ENCODE results near the gene MMP24.
"Not testable (repeated sequence)": the region's sequence is repeated elsewhere in the genome, so short reads cannot be mapped to it uniquely, and the experiment has no call there.

MMP24 gene

GRCh38 chr20:35226126-35226883, at the start of gene MMP24:
Gene MMP24, plus strand, starts transcription at chr20:35226690. Its CDS starts 49 bp downstream, at chr20:35226739.
- no peak for DNase-seq

DNA sequence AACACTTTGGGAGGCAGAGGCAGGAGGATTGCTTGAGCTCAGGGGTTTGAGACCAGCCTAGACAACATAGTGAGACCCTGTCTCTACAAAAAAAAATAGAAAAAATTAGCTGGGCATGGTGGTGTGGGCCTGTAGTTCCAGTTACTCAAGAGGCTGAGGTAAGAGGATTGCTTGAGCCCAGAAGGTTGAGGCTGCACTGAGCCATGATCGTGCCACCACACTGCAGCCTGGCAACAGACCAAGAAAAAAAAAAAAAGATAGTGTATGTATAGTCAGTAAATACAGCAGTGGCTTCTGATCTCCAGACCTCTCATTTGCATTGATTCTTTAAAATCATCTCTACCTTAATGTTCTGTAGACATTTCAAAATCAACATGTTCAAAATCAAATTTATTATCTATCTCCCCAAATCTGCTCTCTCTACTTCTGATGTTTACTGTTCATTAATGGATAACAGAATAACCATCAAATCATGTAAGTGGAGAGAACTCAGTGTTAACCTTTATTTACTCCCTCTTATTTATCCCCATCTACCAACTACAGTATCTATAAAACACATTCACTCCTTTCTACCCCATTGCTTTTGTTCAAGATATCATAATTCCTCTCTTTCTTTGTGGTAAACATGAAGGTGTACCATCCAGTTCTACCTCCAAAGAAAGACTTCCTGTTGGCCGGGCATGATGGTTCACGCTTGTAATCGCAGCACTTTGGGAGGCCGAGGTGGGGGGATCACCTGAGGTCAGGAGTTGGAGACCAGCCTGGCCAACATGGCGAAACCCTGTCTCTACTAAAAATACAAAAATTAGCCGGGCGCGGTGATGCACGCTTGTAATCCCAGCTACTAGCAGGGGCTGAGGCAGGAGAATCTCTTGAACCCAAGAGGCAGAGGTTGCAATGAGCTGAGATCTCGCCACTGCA, 46.9 kb upstream of the MMP24 start:
- DNase-seq, result no peak

DNA sequence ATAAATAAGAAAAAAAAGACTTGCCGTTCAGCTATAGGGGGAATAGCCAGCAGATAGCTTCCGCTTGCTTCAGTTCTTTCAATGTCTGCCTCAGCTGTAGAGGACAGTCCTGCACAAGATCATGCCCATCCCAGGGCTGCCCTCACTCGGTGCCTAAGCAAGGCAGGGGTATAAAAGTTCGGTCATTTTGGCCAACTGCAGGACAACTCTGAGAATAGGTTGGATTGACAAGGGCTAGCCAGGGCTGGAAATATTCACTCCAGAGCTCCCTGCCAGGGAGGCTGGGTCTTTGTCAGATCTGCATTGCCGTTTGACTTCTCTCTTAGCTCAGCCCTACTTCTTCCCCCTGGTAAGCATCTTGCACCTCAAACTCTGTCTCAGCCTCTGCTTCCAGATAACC, 46.2 kb upstream of the MMP24 start:
- no peak for DNase-seq

GRCh38 chr20:35181731-35182130, 44.8 kb upstream of the MMP24 start:
- no peak for DNase-seq

DNA sequence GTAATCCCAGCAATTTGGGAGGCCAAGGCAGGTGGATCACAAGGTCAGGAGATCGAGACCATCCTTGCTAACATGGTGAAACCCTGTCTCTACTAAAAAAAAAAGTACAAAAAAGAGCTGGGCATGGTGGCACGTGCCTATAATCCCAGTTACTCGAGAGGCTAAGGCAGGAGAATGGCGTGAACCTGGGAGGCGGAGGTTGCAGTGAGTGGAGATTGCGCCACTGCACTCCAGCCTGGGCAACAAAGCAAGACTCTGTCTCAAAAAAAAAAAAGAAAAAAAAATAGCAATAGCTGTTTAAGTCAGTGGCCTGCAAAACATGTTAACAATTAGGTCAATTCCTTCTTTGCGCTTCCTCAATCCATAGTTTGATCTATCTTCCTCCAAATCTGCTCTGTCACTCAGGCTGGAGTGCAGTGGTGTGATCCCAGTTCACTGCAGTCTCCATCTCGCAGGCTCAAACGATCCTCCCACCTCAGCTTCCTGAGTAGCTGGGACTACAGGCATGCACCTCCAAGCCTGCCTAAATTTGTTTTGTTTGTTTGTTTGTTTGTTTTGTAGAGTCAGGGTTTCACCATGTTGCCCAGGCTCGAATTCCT, 39.7 kb upstream of the MMP24 start:
- DNase-seq, result not testable (repeated sequence)

DNA sequence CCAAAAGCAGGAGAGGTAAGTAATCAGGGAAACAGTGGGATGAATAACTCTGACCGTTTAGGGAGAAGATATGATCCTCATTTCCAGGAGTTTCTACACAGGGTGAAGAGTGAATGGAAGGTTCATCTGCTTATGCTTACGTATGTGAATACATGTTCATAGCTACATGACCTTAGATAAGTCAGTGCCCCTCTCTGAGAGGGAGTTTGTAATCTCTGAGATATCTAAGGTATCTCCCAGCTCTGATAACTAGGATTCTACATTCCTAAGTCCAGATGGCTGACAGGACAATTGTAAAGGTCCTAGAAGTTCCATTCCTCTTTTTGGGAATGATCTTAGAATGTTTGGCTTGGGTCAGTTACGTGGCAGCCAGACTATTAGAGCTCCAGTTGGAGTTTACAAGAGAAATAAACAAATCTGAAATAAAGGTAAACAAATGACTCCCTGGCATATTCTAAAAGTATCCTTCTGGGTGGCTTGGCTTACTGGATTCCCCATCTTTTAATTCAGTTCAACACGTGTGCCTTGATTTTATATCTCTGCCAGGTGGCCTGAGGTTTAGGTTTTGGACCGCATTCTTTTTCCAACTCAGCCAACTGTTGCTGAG, 38.8 kb upstream of the MMP24 start:
- DNase-seq, result no peak

DNA sequence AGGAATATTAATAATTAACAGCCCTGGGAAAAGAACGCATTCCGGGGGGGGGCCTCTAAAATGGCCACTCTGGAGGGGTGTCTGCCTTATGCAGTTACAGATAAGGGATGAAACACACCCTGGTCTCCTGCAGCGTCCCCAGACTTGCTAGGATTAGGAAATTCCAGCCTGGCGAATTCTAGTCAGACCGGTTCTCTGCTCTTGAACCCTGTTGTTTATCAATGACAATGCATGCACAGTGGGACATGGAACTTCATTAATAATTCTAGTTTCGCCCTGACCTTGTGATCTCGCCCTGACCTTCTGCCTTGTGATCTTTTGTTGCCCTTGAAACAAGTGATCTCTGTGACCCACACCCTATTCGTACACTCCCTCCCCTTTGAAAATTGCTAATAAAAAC, 37.3 kb upstream of the MMP24 start:
- not testable (repeated sequence) for DNase-seq

- DNase-seq, result no peak
Observed at GRCh38 chr20:35190556-35190955, 35.9 kb upstream of the MMP24 start.

- DNase-seq, result no peak
Observed at GRCh38 chr20:35191419-35192117, 34.9 kb upstream of the MMP24 start.

GRCh38 chr20:35192118-35192872, 34.2 kb upstream of the MMP24 start:
- DNase-seq, result no peak

GRCh38 chr20:35193031-35193791, 33.3 kb upstream of the MMP24 start:
- not testable (repeated sequence) for DNase-seq

DNA sequence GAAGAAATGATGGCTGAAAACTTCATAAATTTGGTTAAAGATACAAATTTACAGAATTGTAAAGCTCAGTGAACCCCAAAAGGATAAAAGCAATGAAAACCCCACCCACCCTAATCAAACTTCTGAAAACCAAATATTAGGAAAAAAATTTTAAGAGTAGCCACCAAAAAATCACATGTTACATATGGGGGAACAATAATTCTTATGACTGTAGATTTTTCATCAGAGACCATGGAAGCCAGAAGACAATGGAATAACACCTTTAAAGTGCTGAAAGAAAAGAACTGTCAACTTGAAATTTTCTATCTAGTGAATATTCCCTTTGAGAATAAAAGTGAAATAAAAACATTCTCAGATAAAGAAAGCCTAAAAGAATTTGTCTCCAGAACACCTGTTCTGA, 30.2 kb upstream of the MMP24 start:
- DNase-seq, result no peak

DNA sequence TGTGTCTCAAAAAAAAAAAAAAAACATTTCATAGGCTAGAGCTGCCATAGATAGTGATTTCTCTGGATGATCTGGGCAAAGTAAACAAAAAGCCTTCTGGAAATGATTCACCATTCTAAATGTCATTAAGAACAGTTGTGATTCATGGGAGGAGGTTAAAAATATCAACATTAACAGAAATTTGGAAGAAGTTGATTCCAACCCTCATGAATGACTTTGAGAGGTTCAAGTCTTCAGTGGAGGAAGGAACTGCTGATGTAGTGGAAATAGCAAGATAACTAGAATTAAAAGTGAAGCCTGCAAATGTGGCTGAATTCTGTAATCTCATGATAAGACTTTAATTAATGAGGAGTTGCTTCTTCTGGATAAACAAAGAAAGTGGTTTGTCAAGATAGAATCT, 26.8 kb upstream of the MMP24 start:
- no peak for DNase-seq

DNA sequence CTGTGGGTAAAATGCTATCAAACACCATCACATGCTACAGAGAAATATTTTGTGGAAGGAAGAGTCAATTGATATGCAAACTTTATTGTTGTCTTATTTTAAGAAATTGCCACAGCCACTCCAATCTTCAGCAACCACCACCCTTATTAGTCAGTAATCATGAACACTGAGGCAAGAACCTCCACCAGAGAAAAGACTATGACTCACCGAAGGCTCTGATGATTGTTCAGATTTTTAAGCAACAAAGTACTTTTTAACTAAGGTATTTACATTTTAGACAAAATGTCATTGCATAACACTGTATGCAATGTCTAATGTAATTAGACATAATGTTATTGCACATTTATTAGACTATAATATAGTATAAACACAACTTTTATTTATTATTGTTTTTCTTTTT, 26.2 kb upstream of the MMP24 start:
- DNase-seq, result no peak

DNA sequence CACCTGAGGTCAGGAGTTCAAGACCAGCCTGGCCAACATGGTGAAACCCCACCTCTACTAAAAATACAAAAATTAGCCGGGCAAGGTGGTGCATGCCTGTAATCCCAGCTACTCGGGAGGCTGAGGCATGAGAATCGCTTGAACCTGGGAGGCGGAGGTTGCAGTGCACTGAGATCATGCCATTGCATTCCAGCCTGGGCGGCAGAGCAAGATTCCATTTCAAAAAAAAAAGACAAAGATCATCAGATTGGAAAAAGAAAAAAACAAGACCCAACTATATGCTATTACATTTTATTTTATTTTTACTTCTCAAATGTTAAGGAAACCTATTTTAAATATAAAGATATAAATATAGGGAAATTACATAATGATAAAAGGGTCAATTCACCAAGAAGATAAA, 25.0 kb upstream of the MMP24 start:
- DNase-seq, result not testable (repeated sequence)

- DNase-seq, result no peak
Observed at GRCh38 chr20:35206802-35207201, 19.7 kb upstream of the MMP24 start.

- peak; percentile 82 for DNase-seq
Observed at GRCh38 chr20:35207950-35208611, 18.4 kb upstream of the MMP24 start.

- DNase-seq, result no peak
Observed at GRCh38 chr20:35215066-35215956, 11.2 kb upstream of the MMP24 start.

GRCh38 chr20:35216541-35216940, 9.9 kb upstream of the MMP24 start:
- no peak for DNase-seq

All from right forelimb (tissue), 1 donor.